Rectal smooth muscle tissue (tissue), 1 donor: ENCODE results near the gene VIP.
"Not testable (repeated sequence)": the region's sequence is repeated elsewhere in the genome, so short reads cannot be mapped to it uniquely, and the experiment has no call there.

Experiments used
- H3K27ac ChIP-seq: one replicate; pipeline ENCODE4 v1.7.0; 2013; ENCODE audit warnings: low read depth, low read length, inconsistent platforms
- H3K27me3 ChIP-seq: one replicate; pipeline ENCODE4 v1.7.0; 2013; ENCODE audit warnings: low read length; ENCODE audit not compliant: control insufficient read depth, insufficient read depth
- H3K36me3 ChIP-seq: one replicate; pipeline ENCODE4 v1.7.0; 2013; ENCODE audit warnings: low read length; ENCODE audit not compliant: control insufficient read depth, insufficient read depth
- H3K4me1 ChIP-seq: one replicate; pipeline ENCODE4 v1.7.0; 2013; ENCODE audit warnings: low read length; ENCODE audit not compliant: control insufficient read depth, insufficient read depth
- H3K4me3 ChIP-seq: one replicate; pipeline ENCODE4 v1.7.0; 2013; ENCODE audit warnings: low read length
- H3K9ac ChIP-seq: one replicate; pipeline ENCODE4 v1.7.0; 2013; ENCODE audit warnings: low read length

Gene VIP

DNA sequence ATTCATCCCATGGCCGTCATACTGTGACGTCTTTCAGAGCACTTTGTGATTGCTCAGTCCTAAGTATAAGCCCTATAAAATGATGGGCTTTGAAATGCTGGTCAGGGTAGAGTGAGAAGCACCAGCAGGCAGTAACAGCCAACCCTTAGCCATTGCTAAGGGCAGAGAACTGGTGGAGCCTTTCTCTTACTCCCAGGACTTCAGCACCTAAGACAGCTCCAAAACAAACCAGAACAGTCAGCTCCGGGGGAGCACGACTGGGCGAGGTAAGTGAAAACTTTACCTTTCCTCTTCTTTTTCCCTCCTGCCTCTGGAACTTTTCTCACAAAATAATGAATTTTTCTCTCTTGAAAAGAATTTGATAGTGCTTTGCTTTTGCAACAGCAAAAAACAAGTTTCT lies at the start of gene VIP:
VIP (plus strand) TSS at position 104 of the 400 bp plus-strand sequence. CDS start 1,381 bp downstream, outside the sequence.
- H3K4me3 ChIP-seq, result no peak within 1 kb of the TSS
- no peaks in the 10 kb centered on the region for H3K27me3 ChIP-seq
- H3K36me3 ChIP-seq, result no peaks in the 10 kb centered on the region
- H3K4me1 ChIP-seq, result no peaks in the 10 kb centered on the region
- H3K27ac ChIP-seq, result no peak within 1 kb of the TSS
- no peak within 1 kb of the TSS for H3K9ac ChIP-seq

DNA sequence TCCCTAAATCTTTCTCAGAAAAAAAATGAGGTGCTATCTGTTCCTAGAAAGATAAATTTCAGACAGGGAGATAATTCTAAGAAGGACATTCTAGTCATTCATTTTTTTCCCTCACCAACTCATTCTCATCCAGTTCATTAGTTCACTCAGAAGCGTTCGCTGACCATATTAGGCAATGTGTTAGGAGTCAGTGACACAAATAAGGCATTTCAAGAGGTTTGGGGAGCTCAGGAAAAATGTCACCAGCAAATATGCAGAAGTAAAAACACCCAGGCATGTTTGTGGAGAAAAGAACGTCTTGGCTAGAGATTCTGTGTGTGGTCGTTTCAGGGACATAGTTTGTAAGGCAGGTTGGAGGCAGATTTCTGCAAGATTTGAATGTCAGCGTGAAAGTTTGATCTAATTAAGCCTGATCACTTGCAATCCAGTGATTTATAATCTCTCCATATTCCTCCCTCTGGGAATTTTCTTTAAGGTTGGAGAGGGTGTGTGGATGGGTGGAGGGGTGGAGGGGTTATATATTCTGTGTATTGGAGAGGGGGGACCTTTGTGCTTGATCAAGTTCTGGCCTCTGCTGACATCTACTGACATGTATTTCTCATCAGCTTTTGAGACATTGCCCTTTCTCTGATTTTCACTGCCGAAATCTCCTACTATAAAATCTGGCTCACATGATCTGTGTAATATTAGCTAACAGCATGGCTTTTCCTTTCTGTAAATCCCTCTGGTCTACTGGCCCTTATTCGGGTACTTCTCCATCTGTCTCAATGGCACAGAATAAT lies 49.3 kb upstream of the VIP start:
- no peaks in the 10 kb centered on the region for H3K36me3 ChIP-seq
- no peaks in the 10 kb centered on the region for H3K4me1 ChIP-seq
- H3K4me3 ChIP-seq, result no peak overlapping the region
- no peak overlapping the region for H3K27ac ChIP-seq
- no peaks in the 10 kb centered on the region for H3K27me3 ChIP-seq
- no peak overlapping the region for H3K9ac ChIP-seq

DNA sequence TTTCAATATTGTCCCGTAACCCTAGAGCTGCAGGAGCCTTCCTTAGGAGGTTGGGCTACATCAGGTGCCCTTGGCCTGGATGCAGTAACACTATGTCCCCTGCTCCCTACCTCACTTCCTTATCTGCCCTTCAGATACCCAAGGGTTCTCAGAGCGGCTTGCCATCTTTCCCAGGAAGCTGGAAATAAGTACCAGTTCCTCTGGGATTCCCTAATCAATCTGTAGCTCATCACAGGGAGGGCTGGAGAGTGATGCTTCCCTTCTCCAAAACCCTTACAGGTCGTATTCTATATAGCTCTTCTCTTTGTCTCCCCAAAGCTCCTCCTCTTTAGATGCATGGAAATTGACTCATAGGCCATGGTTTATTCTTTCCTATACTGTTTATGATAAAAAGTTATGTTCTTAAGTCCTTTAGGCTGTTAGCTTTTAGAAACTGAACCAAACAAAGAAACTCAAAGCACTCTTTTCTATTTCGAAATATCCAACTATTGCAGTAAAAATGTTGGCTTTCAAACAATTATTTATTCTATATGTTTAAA lies 48.7 kb upstream of the VIP start:
- Histone ChIP-seq H3K27ac (no peak overlapping the region), H3K27me3 (no peaks in the 10 kb centered on the region), H3K9ac (no peak overlapping the region), H3K36me3 (no peaks in the 10 kb centered on the region), H3K4me1 (no peaks in the 10 kb centered on the region), H3K4me3 (no peak overlapping the region)

- H3K36me3 ChIP-seq, H3K4me1 ChIP-seq, H3K27ac ChIP-seq, H3K4me3 ChIP-seq, H3K27me3 ChIP-seq, H3K9ac ChIP-seq: not testable (repeated sequence)
Measured at GRCh38 chr6:152703750-152704149, 46.8 kb upstream of the VIP start.

- Histone ChIP-seq H3K27ac (no peak overlapping the region), H3K4me1 (no peaks in the 10 kb centered on the region), H3K36me3 (no peaks in the 10 kb centered on the region), H3K27me3 (no peaks in the 10 kb centered on the region), H3K9ac (no peak overlapping the region), H3K4me3 (no peak overlapping the region)
Measured at GRCh38 chr6:152705327-152705726, 45.3 kb upstream of the VIP start.

- Histone ChIP-seq H3K27me3 (no peaks in the 10 kb centered on the region), H3K36me3 (no peaks in the 10 kb centered on the region)
Measured at GRCh38 chr6:152716322-152716721, 34.3 kb upstream of the VIP start.

DNA sequence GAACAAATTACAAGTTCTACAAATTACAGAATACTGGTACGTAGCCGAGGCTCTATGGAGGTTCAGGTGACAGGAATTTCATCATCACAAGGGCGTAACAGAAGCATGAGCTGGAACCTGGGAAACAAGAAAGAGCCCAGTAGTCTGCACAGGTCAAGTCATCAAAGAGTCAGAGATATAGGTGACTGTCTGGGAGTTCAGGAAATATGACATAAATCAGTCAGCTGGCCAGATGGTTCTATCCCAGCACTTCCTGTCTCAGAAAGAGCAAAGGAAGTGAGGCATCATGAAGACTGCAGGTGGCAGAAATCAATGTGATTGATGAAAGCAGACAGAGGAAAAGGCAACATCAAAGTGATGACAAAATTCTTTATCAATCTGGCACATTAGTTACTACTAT lies 29.6 kb upstream of the VIP start:
- H3K9ac ChIP-seq, result no peak overlapping the region
- H3K27ac ChIP-seq, result no peak overlapping the region
- no peaks in the 10 kb centered on the region for H3K4me1 ChIP-seq
- no peak overlapping the region for H3K4me3 ChIP-seq
- H3K36me3 ChIP-seq, result no peaks in the 10 kb centered on the region
- H3K27me3 ChIP-seq, result no peaks in the 10 kb centered on the region

More at GRCh38 chr6:152716322-152716721, 34.3 kb upstream of the VIP start:
- H3K27ac ChIP-seq, result no peak overlapping the region
- H3K4me1 ChIP-seq, result no peaks in the 10 kb centered on the region
- H3K4me3 ChIP-seq, result no peak overlapping the region
- no peak overlapping the region for H3K9ac ChIP-seq

GRCh38 chr6:152721956-152722355 lies 28.6 kb upstream of the VIP start:
- Histone ChIP-seq H3K27me3 (no peaks in the 10 kb centered on the region), H3K36me3 (no peaks in the 10 kb centered on the region), H3K9ac (no peak overlapping the region), H3K27ac (no peak overlapping the region), H3K4me1 (no peaks in the 10 kb centered on the region), H3K4me3 (no peak overlapping the region)

DNA sequence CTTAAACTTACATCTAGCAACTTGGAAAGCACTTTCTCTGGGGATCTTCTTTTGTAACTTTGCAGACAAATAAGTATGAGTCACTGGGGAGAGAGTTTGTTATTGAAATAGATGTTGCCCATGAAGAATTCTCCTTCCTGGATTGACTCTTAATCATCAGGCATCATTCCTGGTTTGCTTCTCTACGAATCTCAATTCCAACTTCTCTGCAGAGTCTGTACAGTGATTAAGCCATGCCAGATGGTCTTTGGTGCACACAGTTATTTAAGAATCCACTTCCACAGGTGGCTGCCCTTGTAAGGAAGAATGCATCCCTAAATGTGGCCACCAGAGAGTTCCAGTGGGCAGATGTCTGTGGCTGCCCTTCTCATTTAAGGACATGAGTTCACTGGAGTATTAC lies 27.2 kb upstream of the VIP start:
- Histone ChIP-seq H3K36me3 (no peaks in the 10 kb centered on the region), H3K9ac (no peak overlapping the region), H3K27me3 (no peaks in the 10 kb centered on the region), H3K4me3 (no peak overlapping the region), H3K27ac (no peak overlapping the region), H3K4me1 (no peaks in the 10 kb centered on the region)

DNA sequence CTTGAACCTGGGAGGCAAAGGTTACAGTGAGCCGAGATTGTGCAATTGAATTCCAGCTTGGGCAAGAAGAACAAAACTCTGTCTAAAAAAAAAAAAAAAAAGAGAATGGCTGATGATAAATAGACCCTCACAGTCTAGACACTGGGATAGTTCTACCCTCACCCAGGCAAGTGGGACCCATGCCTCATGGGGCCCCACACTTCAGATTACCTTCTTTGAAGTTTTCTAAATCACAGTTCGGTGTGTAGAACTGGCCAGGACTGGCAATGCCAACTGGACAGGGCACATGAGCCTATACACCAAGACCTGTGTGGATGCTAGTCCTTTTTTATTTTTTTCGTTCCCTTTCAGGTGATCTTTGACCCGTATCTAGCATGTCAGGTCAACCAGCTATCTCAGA lies 24.3 kb upstream of the VIP start:
- no peak overlapping the region for H3K4me3 ChIP-seq
- H3K4me1 ChIP-seq, result no peaks in the 10 kb centered on the region
- H3K9ac ChIP-seq, result no peak overlapping the region
- H3K27me3 ChIP-seq, result no peaks in the 10 kb centered on the region
- H3K27ac ChIP-seq, result no peak overlapping the region
- no peaks in the 10 kb centered on the region for H3K36me3 ChIP-seq

DNA sequence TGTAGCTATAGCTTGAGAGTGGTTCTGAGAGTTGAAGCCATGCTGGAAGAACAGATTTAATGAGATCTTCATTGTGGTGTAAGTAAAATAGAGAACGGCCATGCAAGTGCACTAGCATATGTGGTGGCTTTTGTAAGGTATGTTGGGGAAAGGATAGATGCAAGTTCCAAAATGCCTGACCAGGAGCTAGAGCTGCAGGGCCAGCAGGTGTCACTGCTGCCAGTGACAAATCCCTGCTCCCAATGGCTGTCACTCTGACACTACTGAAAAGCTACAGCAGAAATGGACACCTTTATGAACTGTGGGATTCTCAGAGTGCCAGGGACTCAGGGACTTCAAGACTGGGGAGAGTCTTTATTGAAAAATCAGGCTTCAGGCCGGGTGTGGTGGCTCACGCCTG lies 23.1 kb upstream of the VIP start:
- Histone ChIP-seq H3K27me3 (no peaks in the 10 kb centered on the region), H3K36me3 (no peaks in the 10 kb centered on the region), H3K4me1 (no peaks in the 10 kb centered on the region), H3K9ac (no peak overlapping the region), H3K27ac (no peak overlapping the region), H3K4me3 (no peak overlapping the region)

GRCh38 chr6:152734630-152735029 lies 16.0 kb upstream of the VIP start:
- H3K27me3 ChIP-seq, result no peaks in the 10 kb centered on the region
- H3K36me3 ChIP-seq, result no peaks in the 10 kb centered on the region
- no peak overlapping the region for H3K4me3 ChIP-seq
- no peak overlapping the region for H3K27ac ChIP-seq
- H3K4me1 ChIP-seq, result no peaks in the 10 kb centered on the region
- H3K9ac ChIP-seq, result no peak overlapping the region

GRCh38 chr6:152736687-152737273 lies 13.8 kb upstream of the VIP start:
- H3K27me3 ChIP-seq, result no peaks in the 10 kb centered on the region
- no peak overlapping the region for H3K4me3 ChIP-seq
- no peaks in the 10 kb centered on the region for H3K4me1 ChIP-seq
- H3K36me3 ChIP-seq, result no peaks in the 10 kb centered on the region
- H3K9ac ChIP-seq, result no peak overlapping the region
- no peak overlapping the region for H3K27ac ChIP-seq
